HTR-8/SVneo (cell line): ENCODE data around the gene REC8.

Experiments used
- DNase-seq: peaks from one replicate; pipeline ENCODE4 v3.0.0; 2011; ENCODE audit warnings: low spot score, mixed read lengths; ENCODE audit not compliant: insufficient read length
- FAIRE-seq: peaks from 2 replicates; lab custom pipeline; 2011; peaks lifted over from hg19 to GRCh38; lab: Jason Lieb, UNC

The REC8 gene

GRCh38 chr14:24226473-24226872 lies 54.6 kb downstream of the REC8 start:
- DNase-seq = no peak
- FAIRE-seq = no peak

- FAIRE-seq (no peak), DNase-seq (no peak)
These were observed 57.0 kb downstream of the REC8 start for GRCh38 chr14:24228902-24229301.
